ENCODE results near the gene ACACA. TPM values are rescaled to one million over a fixed set of nuclear protein-coding genes. Genes with fewer than 3 reads are reported as not detected.

Gene ACACA
- total and polyA plus RNA-seq, 9 of the 15 experiments (the other 6 are each of a cell fraction or from before 2014, with no cell fraction given): 35.9 to 135 (median 88.4) TPM

GRCh38 chr17:37276475-37276874 lies 130.2 kb downstream of the ACACA start (continued):
- TF ChIP-seq RREB1 (CRISPR knock-in tag; IDR thresholded peaks at IDR 0.05): no peak
- no peak for TF ChIP-seq SRSF1 (IDR thresholded peaks at IDR 0.05; ENCODE audit: low read depth, low read length)
- peak; percentile 28; the same call in 1 of the 2 replicates for TF ChIP-seq ARID1B (IDR thresholded peaks at IDR 0.05)
- no peak for TF ChIP-seq CHAMP1 (IDR thresholded peaks at IDR 0.05)
- TF ChIP-seq KDM1A (IDR thresholded peaks at IDR 0.05): 0 out of 4 replicates have a peak, but pooled peaks of 1 of the 2 experiments have one; percentile 12
- TF ChIP-seq FOSL1 (tag; conservative IDR thresholded peaks at IDR 0.05): 0 out of 2 replicates have a peak, but pooled peaks have one; percentile 11
- no peak for TF ChIP-seq ZNF224 (CRISPR knock-in tag; IDR thresholded peaks at IDR 0.05)

Data from K562 (cell line).